Stimulated activated CD4-positive, alpha-beta T cell treated with anti-CD3 and anti-CD28 coated beads, Interleukin-2, amount 100 ng/mL, for 24 hours (primary cell): ENCODE measurements around the gene WDR7.

Experiments used
- DNase-seq, 2 donors: peaks; one replicate each; pipeline ENCODE4 v3.0.0-alpha.2; 2020

The WDR7 gene

DNA sequence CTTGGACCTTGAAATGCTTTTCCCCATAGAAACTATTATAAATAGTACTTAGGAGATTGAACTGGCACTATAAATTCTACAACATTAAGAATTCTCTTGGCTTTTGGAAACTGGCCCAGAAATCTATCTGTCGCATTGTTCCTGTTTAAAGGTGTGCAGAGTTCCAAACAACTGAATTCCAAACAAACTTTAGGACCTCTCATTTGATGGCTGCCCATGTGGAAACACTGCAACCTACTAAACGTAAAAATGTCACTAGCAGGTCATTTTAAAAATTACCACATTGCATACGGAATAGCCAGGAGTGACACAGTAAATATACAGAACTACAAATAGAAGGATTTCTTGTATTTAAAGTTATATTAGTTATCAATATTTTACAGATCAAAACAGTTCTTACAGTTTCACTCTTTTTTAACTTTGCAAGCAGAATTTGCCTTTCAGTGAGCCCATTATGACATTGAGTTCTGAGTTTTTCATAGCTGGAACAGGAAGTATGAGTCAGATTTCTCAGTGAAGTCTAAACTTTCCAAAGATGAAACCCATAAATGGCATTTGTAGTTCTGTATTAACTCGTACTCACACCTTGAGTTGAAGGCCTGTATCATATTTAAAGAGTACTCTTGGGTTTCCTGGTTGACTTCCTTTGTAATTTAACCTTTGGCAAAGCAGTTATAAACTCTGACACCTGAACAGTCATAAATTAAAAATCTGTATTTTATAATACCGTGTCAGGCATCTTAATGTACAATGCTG is 353.4 kb downstream of the WDR7 start:
- no peak for DNase-seq

- no peak for DNase-seq
These were observed 357.0 kb downstream of the WDR7 start for GRCh38 chr18:57008001-57008686.

DNA sequence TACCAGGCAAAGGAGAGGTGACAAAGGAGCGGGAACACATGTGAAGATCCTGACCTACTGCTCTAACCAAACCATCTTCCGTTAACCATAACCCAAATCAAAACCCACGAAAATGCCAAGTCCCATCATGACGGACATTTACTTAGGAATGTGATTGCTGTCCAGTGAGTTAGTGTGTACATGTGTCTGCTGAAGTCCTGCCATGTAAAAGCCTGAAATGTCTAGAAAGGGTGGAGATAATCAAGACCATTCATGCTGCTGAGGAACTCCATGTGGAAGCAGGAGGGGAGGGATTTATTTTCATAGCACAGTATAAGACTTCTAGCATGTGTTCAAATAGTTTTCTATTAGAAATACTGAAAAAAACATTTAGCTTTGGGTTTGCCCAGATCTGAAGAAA is 358.7 kb downstream of the WDR7 start:
- no peak for DNase-seq

- DNase-seq = no peak
These were observed 363.7 kb downstream of the WDR7 start for GRCh38 chr18:57014772-57015413.

DNA sequence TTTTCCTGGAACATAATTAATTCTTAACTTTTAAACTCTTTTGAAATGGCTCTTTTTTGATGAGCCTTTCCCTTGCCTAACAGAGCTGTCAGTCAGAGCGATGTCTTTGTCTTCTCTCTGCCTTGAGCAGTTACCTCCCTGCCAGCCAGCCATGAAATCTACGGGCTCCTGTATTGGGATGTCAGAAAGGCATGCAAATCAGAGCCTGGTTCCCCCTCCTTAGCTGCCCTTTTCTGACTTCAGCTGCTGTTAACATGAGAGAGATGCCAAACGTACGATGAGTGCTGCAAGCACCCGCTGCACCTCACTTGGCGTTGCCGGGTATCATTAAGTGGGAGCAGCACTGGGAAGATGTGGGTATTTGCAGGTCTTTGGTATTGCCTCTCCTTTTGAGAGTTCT is 364.3 kb downstream of the WDR7 start:
- DNase-seq = no peak

GRCh38 chr18:57018845-57019244 is 367.7 kb downstream of the WDR7 start:
- DNase-seq = no peak

DNA sequence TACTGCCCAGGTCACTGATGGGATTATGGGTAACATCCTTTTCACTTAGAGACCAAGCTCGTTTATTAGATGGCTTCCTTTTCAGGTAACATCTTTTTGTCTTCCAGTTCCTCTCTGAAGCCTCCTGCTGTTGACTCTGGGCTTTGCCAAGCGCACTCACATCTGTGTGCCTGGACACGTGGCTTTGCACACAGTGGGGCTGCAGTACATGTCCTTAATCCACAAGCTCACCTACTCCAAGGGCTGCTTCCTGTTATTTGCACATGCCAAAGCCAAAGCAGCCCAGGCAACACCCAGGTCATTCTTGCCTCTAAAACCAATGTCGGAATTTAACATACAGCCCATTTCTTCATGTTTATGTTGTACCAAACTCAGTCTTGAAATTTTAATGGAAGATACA is 371.6 kb downstream of the WDR7 start:
- no peak for DNase-seq

- no peak for DNase-seq
These were observed 372.2 kb downstream of the WDR7 start for GRCh38 chr18:57023275-57023882.

DNA sequence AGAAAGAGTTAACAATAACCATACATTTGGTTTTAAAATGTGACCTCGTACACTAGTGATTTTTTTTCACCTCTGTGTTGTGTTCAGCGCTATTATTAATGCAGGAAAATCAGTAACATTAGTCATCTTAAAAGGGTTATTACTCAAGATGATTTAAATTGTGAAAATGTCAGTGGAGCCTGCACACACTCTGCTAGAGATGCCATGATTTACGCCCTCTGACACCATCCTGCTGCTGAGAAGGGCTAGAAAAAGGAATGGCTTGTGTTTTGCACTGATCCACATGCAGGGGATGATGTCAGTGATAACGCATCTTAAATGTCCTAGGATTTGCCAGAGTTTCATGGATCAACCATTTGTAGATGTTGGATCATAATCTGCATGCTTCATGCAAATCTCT is 374.4 kb downstream of the WDR7 start:
- DNase-seq = no peak

GRCh38 chr18:57026316-57026715 is 375.2 kb downstream of the WDR7 start:
- no peak for DNase-seq

DNA sequence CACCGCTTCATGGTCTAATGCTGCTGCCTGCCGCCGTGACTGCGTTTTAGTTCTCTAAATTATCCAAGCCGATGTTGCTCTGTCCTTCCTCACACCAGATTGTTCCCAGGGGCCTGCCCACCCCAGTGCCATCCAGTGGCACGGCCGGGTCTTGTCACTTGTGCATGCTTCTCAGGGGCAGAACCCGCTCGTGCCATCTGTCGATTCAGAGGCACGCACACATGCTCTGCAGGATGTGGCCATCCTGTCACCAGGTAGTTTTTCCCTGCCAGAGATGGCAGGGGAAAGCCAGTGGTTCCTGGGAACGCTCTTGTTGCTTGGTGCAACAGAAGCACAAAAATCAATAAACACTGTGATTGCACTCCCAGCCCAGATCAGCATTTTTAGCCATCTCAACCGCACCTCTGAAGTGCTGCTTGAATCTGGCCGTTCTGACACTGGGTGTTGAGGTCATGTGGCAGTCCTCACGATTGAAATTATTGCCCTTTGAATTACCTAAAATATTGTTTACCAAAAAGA is 376.1 kb downstream of the WDR7 start:
- no peak for DNase-seq

- DNase-seq = no peak
These were observed 378.6 kb downstream of the WDR7 start for GRCh38 chr18:57029761-57030160.

GRCh38 chr18:57030417-57030816 is 379.3 kb downstream of the WDR7 start:
- DNase-seq = no peak

- no peak for DNase-seq
These were observed 384.4 kb downstream of the WDR7 start for GRCh38 chr18:57035590-57035989.

DNA sequence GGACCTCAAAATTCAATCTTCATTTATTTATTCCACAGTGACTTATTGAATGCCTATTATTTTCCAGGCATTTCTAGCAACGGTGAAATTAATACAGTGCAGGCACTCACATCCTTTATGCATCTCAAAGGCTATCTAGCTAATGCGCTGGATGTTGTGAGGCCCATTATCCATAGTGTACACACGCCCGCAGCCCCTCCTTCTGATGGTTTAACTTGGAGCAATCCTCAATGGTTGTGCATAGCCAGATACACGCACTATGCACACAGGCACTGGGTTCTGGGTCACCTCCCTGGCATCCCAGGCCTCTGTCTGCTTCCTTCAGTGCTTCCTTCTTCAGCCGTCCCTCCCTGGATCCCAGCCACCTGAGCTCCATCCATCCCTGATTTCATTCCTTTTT is 387.2 kb downstream of the WDR7 start:
- no peak for DNase-seq

- DNase-seq = no peak
These were observed 389.0 kb downstream of the WDR7 start for GRCh38 chr18:57040175-57040574.

- DNase-seq = no peak
These were observed 392.1 kb downstream of the WDR7 start for GRCh38 chr18:57043241-57043640.

DNA sequence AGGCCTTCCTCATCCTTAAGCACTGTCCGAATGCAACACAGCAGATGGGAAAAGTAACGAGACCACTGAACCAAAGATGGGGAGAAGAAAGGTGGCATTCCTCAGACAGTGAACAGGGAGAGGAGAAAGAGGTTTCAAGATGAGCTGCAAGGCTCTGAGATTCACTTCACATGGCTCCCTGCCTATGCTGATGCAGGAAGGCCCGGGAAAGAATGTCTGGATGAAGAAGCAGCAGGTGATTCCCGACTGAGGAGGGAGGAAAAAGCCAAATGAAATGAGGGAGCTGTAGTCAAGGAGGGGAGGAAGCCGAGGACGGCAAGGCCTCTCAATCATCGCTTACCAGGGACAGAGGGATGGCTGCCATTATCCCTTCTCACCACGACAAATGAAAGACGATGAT is 397.2 kb downstream of the WDR7 start:
- DNase-seq = no peak

- DNase-seq = no peak
These were observed 397.7 kb downstream of the WDR7 start for GRCh38 chr18:57048859-57049258.

DNA sequence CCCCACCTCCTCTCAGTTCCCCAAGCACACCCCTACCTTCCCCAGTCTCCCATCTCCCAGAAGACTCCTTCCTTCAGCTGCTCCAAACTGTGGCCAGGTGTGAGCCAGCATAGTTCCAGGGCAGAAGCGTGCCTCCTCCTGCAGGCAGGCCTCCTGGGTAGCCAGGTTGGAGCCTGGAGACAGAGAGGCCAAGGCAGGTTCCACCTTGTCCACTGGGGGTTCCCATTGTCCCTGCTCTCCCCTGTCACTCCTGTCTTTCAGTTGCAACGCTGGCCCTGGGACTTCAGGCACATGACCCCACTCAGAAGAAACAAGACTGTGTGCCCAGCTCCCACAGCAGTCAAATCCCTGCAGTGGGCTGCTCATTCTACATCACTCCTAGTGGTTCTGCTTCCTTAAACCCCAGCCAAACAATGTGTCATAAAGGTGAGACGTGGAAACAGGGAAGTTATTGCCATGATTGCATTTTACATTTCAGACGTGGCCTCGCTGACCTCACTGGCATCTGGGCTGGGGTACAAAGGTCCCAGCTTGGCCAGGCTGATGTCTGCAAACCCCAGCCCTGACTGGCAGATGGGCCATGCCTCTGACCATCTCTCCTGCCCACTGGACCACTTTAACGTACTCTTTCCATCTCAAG is 399.3 kb downstream of the WDR7 start:
- DNase-seq = no peak

DNA sequence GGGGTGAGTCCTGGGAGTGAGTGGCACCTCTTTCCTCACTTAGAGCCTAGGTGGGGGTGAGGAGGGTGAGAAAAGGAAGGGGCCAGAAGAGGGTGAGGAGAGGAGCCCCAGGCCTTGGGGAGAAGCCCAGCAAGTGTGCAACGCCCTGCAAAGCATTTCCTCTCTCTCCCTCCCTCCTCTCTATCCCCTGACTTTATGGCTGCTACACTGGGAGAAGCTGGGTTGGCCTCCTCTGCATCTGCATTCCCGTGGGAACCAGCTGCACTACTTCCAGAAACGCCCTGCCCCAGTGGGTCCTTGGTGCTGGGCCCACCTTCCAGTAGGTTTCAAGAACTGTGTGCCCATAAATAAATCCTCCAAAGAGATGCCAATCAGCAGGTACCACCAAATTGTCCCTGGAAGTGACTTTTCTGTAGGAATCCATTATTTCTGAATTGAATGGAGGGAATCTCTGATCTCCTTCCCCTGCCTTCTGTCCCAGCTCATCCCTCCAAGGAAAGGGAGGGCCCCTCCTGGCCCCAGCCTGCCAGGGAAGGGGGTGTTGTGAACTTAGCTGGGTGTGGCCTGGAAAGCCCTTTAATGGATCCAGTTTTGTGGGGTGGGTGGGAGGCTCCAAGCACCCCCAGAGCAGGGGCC is 400.0 kb downstream of the WDR7 start:
- DNase-seq = no peak

DNA sequence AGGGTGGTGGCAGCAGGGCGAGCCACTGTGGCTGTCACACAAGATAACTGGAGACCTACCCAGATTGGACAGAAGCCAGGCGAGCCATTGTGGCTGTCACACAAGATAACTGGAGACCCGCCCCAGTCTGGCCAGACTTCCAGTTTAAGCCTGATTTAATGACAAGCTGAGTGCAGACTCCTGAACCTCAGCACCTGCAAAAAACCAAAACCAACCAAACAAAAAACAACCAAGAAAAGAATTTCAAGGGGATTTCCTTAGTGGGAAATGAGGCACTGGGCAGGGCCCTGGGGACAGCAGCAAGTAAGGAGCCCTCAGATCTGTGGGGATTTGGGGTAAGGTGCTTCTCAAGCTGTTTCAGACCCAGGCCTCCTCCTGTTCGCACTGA is 400.5 kb downstream of the WDR7 start:
- no peak for DNase-seq

DNA sequence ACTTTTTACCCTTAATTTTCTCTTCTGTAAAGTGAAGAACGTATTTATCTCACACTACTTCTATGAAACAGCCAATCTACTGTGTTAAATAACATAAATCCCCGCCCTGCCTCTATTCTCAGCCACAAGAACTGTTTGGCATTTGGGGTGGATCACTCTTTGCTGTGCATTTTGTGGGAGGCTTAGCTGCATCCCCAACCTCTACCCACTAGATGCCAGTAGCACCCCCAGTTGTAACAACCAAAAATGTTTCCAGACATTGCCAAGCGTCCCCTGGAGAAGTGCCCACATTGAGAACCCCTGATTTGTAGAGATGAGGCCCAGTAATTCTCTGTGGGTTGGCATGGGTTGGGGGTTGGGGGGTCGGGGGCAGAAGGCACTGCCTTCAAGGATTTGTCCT is 401.0 kb downstream of the WDR7 start:
- no peak for DNase-seq
